NCI-H345 treated with DMSO at 0.1 percent for 48 hours (cell line): ENCODE results near the gene EMB.
"Not testable (repeated sequence)": the region's sequence is repeated elsewhere in the genome, so short reads cannot be mapped to it uniquely, and the experiment has no call there.

ENCODE experiments used
- DNase-seq: peaks from one replicate; lab custom pipeline; 2025; ENCODE audit not compliant: unreplicated experiment; lab: John Stamatoyannopoulos, UW

Gene EMB

DNA sequence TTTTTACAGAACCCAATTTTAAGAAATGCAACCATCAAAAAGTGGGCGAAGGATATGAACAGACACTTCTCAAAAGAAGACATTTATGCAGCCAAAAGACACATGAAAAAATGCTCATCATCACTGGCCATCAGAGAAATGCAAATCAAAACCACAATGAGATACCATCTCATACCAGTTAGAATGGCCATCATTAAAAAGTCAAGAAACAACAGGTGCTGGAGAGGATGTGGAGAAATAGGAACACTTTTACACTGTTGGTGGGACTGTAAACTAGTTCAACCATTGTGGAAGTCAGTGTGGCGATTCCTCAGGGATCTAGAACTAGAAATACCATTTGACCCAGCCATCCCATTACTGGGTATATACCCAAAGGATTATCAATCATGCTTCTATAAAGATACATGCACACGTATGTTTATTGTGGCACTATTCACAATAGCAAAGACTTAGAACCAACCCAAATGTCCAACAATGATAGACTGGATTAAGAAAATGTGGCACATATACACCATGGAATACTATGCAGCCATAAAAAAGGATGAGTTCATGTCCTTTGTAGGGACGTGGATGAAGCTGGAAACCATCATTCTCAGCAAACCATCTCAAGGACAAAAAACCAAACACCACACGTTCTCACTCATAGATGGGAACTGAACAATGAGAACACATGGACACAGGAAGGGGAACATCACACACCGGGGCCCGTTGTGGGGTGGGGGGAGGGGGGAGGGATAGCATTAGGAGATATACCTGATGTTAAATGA, 19.7 kb downstream of the EMB start:
- not testable (repeated sequence) for DNase-seq

DNA sequence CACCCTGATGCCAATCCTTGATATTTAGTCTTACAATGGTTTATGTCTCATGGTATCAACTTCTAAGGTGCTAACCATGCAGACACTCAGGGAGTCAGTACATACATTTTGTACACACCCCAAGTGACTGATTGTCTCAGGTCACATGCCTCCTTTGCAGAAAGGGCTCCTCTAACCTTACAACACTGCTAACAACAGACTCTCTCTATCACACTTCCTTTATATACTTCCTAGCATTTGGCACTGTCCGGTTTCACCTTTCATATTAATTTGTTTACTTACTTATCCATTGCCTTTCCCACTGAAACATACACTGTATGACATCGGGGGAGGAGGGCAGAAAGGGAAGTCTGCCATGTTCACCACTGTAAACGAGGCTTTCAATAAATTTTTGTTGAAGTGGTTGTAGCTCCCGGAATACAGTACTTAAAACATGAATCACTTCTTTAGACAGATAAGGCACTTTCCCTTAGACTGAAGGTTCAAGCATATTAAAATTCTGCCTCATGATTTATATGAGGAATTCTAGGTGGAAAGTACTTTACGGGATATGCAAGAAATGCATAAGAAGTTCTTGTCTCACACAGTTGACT, 20.6 kb downstream of the EMB start:
- no peak for DNase-seq

GRCh38 chr5:50419656-50420055, 21.4 kb downstream of the EMB start:
- not testable (repeated sequence) for DNase-seq

DNA sequence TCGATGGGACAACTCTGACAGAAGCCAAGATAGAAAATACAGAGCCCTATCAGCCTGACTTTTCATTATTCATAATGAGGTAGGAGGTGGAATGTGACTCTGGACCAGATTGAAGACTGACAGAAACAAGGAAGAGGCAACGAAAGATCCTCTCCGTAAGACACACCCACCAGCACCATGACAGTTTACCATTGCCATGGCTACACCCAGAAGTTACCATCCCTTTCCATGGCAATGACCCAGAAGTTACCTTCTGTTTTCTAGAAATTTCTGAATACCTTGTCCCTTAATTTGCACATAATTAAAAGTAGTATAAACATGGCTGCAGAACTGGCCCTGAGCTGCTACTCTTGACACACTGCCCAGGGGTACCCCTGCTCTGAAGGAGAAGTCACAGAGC, 24.5 kb downstream of the EMB start:
- not testable (repeated sequence) for DNase-seq

DNA sequence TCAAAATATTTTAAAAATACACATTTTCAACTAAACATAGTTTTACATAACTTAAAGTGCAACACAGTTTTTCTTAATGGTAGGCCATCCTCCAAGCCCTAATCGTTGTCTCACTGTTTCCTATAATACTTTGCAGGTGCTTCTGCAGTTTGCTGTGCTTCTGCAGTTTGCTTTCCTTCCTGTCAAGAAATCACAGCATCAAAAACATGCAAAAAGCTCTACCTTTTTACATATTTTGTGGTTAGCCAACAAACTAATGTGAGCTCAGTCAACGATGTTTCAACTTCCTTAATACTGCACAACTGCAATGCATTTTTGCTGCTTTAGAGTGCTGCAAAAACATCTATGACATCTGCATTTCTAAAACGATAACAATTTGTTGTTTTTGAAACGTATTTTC, 25.2 kb downstream of the EMB start:
- no peak for DNase-seq

DNA sequence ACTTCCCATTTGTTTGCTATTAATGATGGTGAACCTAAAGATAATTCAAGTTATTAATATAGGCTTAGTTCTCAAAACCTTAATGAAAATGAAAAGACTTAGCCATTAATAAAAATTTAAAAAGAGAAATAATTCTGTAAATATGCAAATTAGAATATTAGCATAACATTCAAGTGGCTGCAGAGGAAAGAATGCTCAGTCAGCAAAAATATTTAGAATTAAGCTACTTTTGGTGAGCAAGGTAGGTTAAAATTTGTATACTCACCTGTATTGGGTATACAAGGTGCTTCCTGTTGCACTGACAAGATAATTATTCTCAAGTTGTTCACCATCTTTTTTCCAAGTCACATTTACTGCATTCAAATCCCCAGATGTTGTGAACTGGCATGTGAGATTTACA, 30.2 kb downstream of the EMB start:
- DNase-seq = not testable (repeated sequence)

DNA sequence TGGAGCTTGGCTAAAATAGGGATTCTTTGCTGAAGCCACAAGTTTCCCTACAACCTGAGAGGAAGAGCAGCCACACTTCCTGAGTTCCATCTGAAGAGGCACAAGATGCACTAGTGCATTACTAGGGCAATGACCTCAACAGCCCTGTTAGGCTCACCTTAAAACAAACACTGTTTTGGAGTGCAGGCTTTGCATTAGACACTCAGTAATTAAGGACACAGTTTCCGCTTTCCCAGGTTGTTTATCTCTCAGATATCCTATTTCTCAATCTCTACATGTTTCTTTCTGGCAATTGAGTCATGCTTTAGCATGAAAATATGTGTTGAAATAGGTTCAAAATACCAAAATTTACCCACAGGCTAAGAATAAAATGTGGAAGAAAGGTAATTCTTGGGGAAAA, 34.2 kb downstream of the EMB start:
- no peak for DNase-seq

DNA sequence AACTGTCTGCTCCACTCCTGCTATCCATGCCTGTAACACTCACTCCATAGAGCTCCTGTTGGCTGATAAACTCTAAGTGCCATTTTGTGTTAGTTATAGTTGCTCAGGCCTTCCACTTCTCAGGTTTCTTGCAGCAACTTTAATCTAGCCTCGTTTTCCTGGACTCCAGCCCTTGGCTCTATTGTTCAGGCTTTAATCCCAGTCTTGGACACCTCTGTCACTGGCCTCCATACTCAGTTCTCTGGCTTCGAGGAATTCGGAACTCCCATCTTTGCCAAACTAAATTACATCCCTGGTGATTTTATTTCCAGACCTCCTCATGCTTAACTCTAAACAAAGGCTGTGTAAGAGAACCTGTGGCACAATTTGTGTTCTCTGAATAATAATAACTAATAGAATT, 39.8 kb downstream of the EMB start:
- DNase-seq = no peak

DNA sequence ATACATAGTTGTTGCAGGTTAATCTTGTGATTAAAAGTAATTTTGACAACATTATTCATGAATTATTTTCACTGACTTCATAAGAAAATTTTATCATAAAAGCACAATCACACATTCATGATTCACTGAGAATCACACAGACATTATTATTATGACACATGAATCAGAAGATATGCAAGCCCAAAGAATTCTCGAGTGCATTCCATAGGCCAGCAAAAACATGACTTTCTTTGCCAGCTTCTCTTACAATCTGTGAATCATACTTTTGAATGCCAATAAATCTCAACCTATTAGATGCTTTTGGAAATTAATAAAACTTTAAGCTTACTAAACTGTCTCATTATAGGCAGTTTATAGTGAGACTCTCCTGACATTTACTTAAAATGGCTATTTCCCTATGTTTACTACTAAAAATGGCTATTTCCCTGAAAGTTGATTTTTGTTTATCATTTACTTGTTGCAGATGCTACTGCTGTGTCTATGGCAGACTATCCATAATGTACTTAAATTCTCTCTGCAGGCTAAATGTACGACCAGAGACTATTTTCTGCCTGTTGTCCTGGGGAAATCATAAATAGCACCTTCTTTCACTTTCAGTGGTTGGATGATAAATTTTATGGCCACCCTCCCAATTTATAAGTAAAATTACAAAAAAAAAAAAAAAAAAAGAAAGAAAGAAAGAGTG, 47.0 kb downstream of the EMB start:
- not testable (repeated sequence) for DNase-seq

DNA sequence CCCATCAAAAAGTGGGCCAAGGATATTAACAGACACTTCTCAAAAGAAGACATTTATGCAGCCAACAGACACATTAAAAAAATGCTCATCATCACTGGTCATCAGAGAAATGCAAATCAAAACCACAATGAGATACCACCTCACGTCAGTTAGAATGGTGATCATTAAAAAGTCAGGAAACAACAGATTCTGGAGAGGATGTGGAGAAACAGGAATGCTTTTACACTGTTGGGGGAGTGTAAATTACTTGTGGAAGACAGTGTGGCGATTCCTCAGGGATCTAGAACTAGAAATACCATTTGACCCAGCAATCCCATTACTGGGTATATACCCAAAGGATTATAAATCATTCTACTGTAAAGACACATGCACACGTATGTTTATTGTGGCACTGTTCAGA, 48.8 kb downstream of the EMB start:
- not testable (repeated sequence) for DNase-seq

DNA sequence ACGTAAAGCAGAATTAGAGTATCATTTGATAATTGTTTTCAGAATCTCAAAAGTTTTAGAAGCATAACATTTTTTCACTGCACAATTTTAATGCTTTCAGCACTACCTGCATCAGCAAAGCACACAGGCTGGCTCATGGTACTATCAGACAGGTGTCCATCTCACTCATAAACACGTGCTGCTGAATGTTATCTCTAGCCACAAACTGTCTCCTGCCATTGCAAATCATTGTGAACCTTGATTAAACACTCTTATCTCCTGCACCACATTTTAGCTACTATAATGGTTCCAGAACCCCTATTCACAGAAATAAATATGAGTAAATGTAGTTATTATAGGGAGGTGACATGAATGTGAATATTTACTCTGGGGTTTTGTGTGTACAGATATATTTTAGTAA, 56.7 kb downstream of the EMB start:
- DNase-seq = not testable (repeated sequence)

- not testable (repeated sequence) for DNase-seq
Measured at GRCh38 chr5:50376696-50377095, 64.4 kb downstream of the EMB start.

DNA sequence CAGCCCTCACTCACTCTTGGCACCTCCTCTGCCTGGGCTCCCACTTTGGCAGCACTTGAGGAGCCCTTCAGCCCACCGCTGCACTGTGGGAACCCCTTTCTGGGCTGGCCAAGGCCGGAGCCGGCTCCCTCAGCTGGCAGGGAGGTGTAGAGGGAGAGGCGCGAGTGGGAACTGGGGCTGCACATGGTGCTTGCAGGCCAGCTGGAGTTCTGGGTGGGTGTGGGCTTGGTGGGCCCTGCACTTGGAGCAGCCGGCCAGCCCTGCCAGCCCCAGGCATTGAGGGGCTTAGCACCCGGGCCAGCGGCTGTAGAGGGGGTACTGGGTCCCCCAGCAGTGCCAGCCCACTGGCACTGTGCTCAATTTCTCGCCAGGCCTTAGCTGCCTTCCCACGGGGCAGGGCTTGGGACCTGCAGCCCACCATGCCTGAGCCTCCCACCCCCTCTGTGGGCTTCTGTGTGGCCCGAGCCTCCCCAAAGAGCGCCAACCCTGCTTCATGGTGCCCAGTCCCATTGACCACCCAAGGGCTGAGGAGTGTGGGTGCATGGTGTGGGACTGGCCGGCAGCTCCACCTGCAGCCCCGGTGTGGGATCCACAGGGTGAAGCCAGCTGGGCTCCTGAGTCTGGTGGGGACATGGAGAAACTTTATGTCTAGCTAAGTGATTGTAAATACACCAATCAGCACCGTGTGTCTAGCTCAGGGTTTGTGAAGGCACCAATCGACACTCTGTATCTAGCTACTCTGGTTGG, 71.6 kb downstream of the EMB start:
- DNase-seq = not testable (repeated sequence)

GRCh38 chr5:50365426-50366251, 75.4 kb downstream of the EMB start:
- DNase-seq = no peak

DNA sequence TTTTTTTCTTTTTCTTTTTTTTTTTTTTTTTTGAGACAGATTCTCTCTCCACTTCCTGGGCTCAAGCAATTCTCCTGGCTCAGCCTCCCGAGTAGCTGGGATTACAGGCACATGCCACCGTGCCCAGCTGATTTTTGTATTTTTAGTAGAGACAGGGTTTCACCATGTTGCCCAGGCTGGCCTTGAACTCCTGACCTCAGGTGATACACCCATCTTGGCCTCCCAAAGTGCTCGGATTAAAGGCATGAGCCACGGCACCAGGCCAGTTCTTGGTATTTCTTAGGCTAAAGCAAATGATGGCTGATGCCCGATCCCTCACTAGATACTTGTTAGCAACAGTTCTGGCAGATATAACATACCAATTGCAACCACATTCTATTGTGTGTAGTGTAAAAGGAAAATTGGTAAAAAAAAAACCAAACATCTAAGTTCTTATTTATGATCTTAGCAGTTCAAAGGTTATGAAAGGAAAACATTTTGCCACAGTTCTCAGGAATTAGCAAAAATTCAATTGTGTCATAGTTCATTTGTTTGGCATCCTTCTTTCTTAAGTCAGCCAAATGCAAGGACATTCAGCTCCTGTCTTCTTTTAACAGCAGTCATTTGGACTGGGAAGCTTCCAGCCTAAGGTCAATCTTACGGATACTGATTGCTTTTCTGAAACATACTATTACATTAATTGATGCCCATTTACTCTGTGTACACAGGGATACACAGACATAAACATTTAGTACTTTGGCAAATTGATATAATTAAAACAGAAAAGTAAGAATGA, 76.4 kb downstream of the EMB start:
- not testable (repeated sequence) for DNase-seq

DNA sequence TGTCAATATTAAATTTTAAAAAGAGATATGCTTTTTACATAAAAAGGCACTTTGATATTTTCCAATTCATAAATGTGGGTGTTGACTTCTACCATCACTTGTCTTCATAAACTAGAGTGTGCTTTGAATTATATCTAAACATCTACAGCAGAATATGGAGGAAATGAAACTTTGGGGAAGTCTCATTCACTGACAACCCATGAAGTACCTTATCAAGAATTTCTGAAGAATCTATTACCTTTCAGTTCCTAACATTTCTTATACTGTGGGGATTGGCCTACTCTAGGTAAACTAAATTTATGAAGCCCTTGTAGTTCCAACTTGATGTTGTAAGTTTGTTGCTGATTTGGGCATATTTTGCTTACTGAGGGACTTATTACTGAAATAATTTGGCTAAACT, 81.9 kb downstream of the EMB start:
- DNase-seq = no peak

GRCh38 chr5:50352382-50352781, 88.7 kb downstream of the EMB start:
- no peak for DNase-seq
